ENCODE measurements around the gene ZNF628. TPM values are rescaled to one million over a fixed set of nuclear protein-coding genes. Genes with fewer than 3 reads are reported as not detected.
A peak's percentile ranks its signal among the peaks of the same experiment; 100 is the strongest.

The ZNF628 gene
- total RNA-seq, 1 donor = 2.9 TPM

DNA sequence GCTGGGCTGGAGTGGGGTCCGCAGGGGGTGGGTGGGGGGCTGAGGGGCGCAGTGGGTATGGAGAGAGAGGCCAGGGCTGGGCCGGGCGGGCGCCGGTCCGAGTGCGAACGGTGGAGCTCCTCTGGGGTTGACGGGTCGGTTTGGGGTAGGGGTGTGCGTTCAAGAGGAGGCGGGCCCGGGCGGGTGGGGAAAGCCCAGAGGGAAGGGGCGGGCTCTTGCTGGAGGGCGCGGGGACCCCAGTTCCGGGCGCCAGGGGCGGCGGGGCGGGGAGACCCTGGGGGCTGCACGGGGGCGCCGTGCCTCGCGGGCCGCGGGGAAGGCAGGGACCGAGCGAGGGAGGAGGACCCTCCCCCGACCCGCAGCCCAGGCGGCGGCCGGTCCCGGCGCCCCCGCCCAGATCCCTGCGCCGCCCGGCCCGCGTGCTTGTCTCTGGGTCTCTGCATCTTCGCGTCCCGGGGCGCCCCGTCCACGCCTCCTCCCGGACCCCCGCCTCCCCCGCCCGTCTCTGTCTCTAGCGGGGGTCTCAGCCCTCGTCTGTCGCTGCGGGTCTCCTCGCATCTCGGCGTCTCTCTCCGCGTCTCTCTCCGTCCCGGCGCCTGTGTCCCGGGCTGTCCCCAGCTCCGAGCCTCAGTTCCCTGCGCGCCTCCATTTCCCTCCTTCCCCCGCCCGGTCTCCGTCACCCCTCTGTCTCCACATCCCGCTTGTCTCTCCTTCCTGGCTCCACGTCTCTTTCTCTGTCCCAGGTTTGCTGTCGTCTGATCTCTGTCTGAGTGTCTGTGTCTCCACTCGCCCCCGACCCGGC, 25.1 kb upstream of the ZNF628 start:
- no peak for TF ChIP-seq CTCF (IDR thresholded peaks at IDR 0.05; ENCODE audit: extremely low read depth, low read depth, low read length)
- no peaks in the 10 kb centered on the region for H3K79me2 ChIP-seq (ENCODE audit: insufficient read depth, low read length)
- no peak for DNase-seq (ENCODE audit: insufficient read length, low spot score, missing footprints)
- peaks cover 43% of the 10 kb centered on the region for H3K27me3 ChIP-seq (ENCODE audit: insufficient read depth, low read length)
- no peak overlapping the region for H3K4me2 ChIP-seq (ENCODE audit: insufficient read depth, low read length)
- no peaks in the 10 kb centered on the region for H3K9me3 ChIP-seq (ENCODE audit: low read depth, low read length)
- no peak overlapping the region for H3K4me3 ChIP-seq (ENCODE audit: insufficient read depth, low read length)
- no peaks in the 10 kb centered on the region for H3K4me1 ChIP-seq (ENCODE audit: insufficient read depth, low read length)
- no peaks in the 10 kb centered on the region for H3K36me3 ChIP-seq (ENCODE audit: insufficient read depth, low read length)
- H2AFZ ChIP-seq (ENCODE audit: low read length) = no peak overlapping the region
- peaks cover 25% of the 10 kb centered on the region for H4K20me1 ChIP-seq (ENCODE audit: insufficient read depth, low read length)
- no peak overlapping the region for H3K27ac ChIP-seq (ENCODE audit: low read depth, low read length)

DNA sequence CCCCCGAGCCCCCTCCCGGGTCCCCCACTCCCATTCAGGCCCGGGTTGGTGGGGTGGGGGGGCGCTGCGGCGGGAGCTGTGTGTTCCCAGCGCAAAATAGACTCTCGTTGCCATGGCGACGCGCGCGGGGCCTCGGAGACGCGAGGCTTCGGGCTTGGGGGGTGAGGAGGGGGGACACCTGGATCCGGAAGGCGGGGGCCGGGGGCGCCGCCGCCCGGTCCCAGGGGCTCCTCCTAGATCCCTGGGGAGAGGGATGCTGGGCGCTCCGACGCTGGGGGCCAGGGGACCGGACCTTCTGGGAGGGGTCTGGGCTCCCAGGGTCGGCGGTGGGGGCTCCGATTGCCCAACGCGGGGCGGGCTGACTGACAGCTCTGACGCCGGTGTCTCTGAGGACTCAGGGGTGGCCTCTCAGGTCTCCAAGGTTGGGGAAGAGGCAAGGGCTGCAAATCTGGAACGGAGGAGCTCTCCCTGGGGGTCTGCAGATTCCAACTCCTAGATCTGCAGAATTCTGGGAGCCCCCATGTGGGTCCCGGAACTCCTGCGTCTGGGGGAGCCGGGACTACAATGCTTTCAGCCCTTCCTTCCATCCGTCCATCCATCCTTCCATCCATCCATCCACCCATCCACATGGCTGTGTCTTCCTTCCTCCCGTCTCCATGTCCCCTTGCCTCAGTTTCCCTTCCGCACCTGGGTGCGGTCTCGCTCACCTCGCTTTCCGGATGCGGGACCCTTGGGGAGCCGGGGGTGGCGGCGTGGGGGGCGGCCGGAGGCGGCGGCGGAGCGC, 24.3 kb upstream of the ZNF628 start:
- Histone ChIP-seq H3K4me2 (ENCODE audit: insufficient read depth, low read length) (no peak overlapping the region), H3K4me1 (ENCODE audit: insufficient read depth, low read length) (no peaks in the 10 kb centered on the region), H3K36me3 (ENCODE audit: insufficient read depth, low read length) (no peaks in the 10 kb centered on the region), H3K79me2 (ENCODE audit: insufficient read depth, low read length) (no peaks in the 10 kb centered on the region), H4K20me1 (ENCODE audit: insufficient read depth, low read length) (peaks cover 28% of the 10 kb centered on the region), H3K9me3 (ENCODE audit: low read depth, low read length) (no peaks in the 10 kb centered on the region), H2AFZ (ENCODE audit: low read length) (no peak overlapping the region), H3K27me3 (ENCODE audit: insufficient read depth, low read length) (peaks cover 42% of the 10 kb centered on the region), H3K4me3 (ENCODE audit: insufficient read depth, low read length) (no peak overlapping the region), H3K27ac (ENCODE audit: low read depth, low read length) (no peak overlapping the region)
- TF ChIP-seq CTCF (IDR thresholded peaks at IDR 0.05; ENCODE audit: extremely low read depth, low read depth, low read length) = no peak
- DNase-seq (ENCODE audit: insufficient read length, low spot score, missing footprints) = no peak

- Histone ChIP-seq H3K4me1 (ENCODE audit: insufficient read depth, low read length) (no peaks in the 10 kb centered on the region), H3K27ac (ENCODE audit: low read depth, low read length) (no peak overlapping the region), H4K20me1 (ENCODE audit: insufficient read depth, low read length) (peaks cover 28% of the 10 kb centered on the region), H2AFZ (ENCODE audit: low read length) (no peak overlapping the region), H3K9me3 (ENCODE audit: low read depth, low read length) (no peaks in the 10 kb centered on the region), H3K4me3 (ENCODE audit: insufficient read depth, low read length) (no peak overlapping the region), H3K27me3 (ENCODE audit: insufficient read depth, low read length) (peaks cover 35% of the 10 kb centered on the region), H3K79me2 (ENCODE audit: insufficient read depth, low read length) (no peaks in the 10 kb centered on the region), H3K36me3 (ENCODE audit: insufficient read depth, low read length) (no peaks in the 10 kb centered on the region), H3K4me2 (ENCODE audit: insufficient read depth, low read length) (no peak overlapping the region)
- no peak for TF ChIP-seq CTCF (IDR thresholded peaks at IDR 0.05; ENCODE audit: extremely low read depth, low read depth, low read length)
- DNase-seq (ENCODE audit: insufficient read length, low spot score, missing footprints) = peak; percentile 98
Observed at GRCh38 chr19:55452749-55453346, 23.6 kb upstream of the ZNF628 start.
